K562 (cell line): Measurements from ENCODE around the gene BMAL1. TPM values are rescaled to one million over a fixed set of nuclear protein-coding genes. Genes with fewer than 3 reads are reported as not detected.
A peak's percentile ranks its signal among the peaks of the same experiment; 100 is the strongest.

ENCODE experiments used
- ATF3 ChIP-seq, 2 experiments: fragments of 450-650 bp in 1 of 2; sonication (generic) in 1 of 2; formaldehyde crosslinking in 1 of 2; IDR thresholded peaks in 1 of 2; conservative IDR thresholded peaks in 1 of 2; 2 replicates each; pipeline versions ENCODE4 v1.6.1 to v1.8.1; 2016 to 2023; ENCODE audit warnings: mild to moderate bottlenecking in 2 of 2, moderate library complexity in 2 of 2, inconsistent platforms in 1 of 2, missing genetic modification reagents in 1 of 2
- CREB3L1 ChIP-seq: fragments of 450-650 bp; IDR thresholded peaks from 2 replicates; pipeline ENCODE4 v1.6.1; 2014; ENCODE audit warnings: low read depth, mild to moderate bottlenecking, moderate library complexity, borderline replicate concordance
- DMBX1 ChIP-seq: fragments of 250-450 bp; sonication (Bioruptor Pico); IDR thresholded peaks from 2 replicates; pipeline ENCODE4 v1.8.0; 2022; ENCODE audit warnings: inconsistent platforms, mild to moderate bottlenecking, moderate library complexity, borderline replicate concordance
- DPF2 ChIP-seq: fragments of 450-650 bp; IDR thresholded peaks from 2 replicates; pipeline ENCODE4 v1.6.1; 2016
- ERF ChIP-seq: fragments of 450-650 bp; formaldehyde crosslinking; IDR thresholded peaks from 2 replicates; pipeline ENCODE4 v1.4.0; 2020; ENCODE audit warnings: mild to moderate bottlenecking, mixed read lengths
- HMG20A ChIP-seq: fragments of 450-650 bp; formaldehyde crosslinking; conservative IDR thresholded peaks from 2 replicates; pipeline ENCODE4 v1.4.0; 2020; ENCODE audit warnings: mild to moderate bottlenecking, mixed read lengths
- HMG20B ChIP-seq: fragments of 250-450 bp; sonication (Bioruptor Pico); IDR thresholded peaks from 2 replicates; pipeline ENCODE4 v1.5.0; 2021; ENCODE audit warnings: mild to moderate bottlenecking
- KLF1 ChIP-seq: fragments of 450-650 bp; IDR thresholded peaks from 2 replicates; pipeline ENCODE4 v1.6.1; 2016; ENCODE audit warnings: missing genetic modification characterization, missing compliant biosample characterization
- KLF10 ChIP-seq: fragments of 250-450 bp; sonication (Bioruptor Pico); IDR thresholded peaks from 2 replicates; pipeline ENCODE4 v1.6.1; 2021; ENCODE audit warnings: matching md5 sums
- NEUROD1 ChIP-seq: fragments of 150-350 bp; IDR thresholded peaks from 2 replicates; pipeline ENCODE4 v1.6.1; 2014; ENCODE audit warnings: borderline replicate concordance, low read length, low read depth; ENCODE audit not compliant: partially characterized antibody
- TEAD1 ChIP-seq, 2 experiments: fragments of 450-650 bp in 1 of 2; sonication (generic) in 1 of 2; formaldehyde crosslinking; IDR thresholded peaks; 2 replicates each; pipeline versions ENCODE4 v1.4.0 to v1.8.0; 2020 to 2022; ENCODE audit warnings: mild to moderate bottlenecking in 2 of 2, missing genetic modification reagents in 1 of 2
- ZBTB5 ChIP-seq: fragments of 450-650 bp; IDR thresholded peaks from 2 replicates; pipeline ENCODE4 v1.6.1; 2017; ENCODE audit warnings: antibody characterized with exemption
- ZNF76 ChIP-seq: fragments of 250-450 bp; sonication (Bioruptor Pico); IDR thresholded peaks from 2 replicates; pipeline ENCODE4 v1.4.0; 2020; ENCODE audit warnings: mild to moderate bottlenecking, moderate library complexity, borderline replicate concordance
- ZNF79 ChIP-seq: fragments of 250-450 bp; sonication (Bioruptor Pico); IDR thresholded peaks from 2 replicates; pipeline ENCODE4 v1.4.0; 2020; ENCODE audit warnings: low read depth, mild to moderate bottlenecking, moderate library complexity
- polyA plus RNA-seq, 8 experiments: library from polyadenylated mRNA; depleted of rRNA in 4 of 8; stranded (reverse) in 5 of 8; unstranded in 3 of 8; fragments of >200 nt; fragmentation: Nextera tagmentation in 2 of 8; fragmentation: Illumina TruSeq in 1 of 8; extraction: Ambion mirVana in 2 of 8; extraction: Trizol in 1 of 8; gene quantifications; 2 replicates each; pipeline versions ENCODE4 v1.2.1 to v1.2.3, GENCODE V29; 2011 to 2014; ENCODE audit warnings: inconsistent platforms in 1 of 8, missing spikeins in 1 of 8
- total RNA-seq, 7 experiments: library from RNA; depleted of rRNA in 6 of 7; stranded (reverse); fragments of >200 nt in 6 of 7; fragmentation: Illumina TruSeq in 2 of 7; extraction: Trizol in 2 of 7; gene quantifications; 2 replicates each; pipeline versions ENCODE4 v1.2.1 to v1.2.3, GENCODE V29; 2011 to 2021; ENCODE audit warnings: low replicate concordance in 1 of 7

Gene BMAL1
- total and polyA plus RNA-seq, 9 of the 15 experiments (the other 6 are each of a cell fraction or from before 2014, with no cell fraction given): 0.14 to 2.4 (median 0.64) TPM

GRCh38 chr11:13276832-13277767, 490 bp upstream of the BMAL1 start (continued):
- TF ChIP-seq ZNF79 (CRISPR knock-in tag) (peak; percentile 66; the same call in 1 of the 2 replicates), DMBX1 (CRISPR knock-in tag) (peak; percentile 85; the same call in 1 of the 2 replicates), ZNF76 (CRISPR knock-in tag) (peak; percentile 66; the same call in 1 of the 2 replicates), HMG20A (no peak), ATF3 (IDR thresholded peaks at IDR 0.05) (no peak), ATF3 (CRISPR knock-in tag; conservative IDR thresholded peaks at IDR 0.05) (no peak), KLF1 (tag) (no peak), ERF (CRISPR knock-in tag) (0 out of 2 replicates have a peak, but pooled peaks have one; percentile 16), HMG20B (CRISPR knock-in tag) (no peak), ZBTB5 (peak; percentile 86), KLF10 (CRISPR knock-in tag) (no peak), TEAD1 (CRISPR knock-in tag; IDR thresholded peaks at IDR 0.05) (peak in 1 of 2 experiments; percentile 79; a peak in 1 of 4 replicates), DPF2 (no peak), NEUROD1 (peak; percentile 92), CREB3L1 (no peak)
- TF ChIP-seq, all 486 proteins: peak for 59
